HTR-8/SVneo (cell line): ENCODE data around the gene SULT2B1.
"Not testable (repeated sequence)": the region's sequence is repeated elsewhere in the genome, so short reads cannot be mapped to it uniquely, and the experiment has no call there.

Experiments used
- DNase-seq: peaks from one replicate; pipeline ENCODE4 v3.0.0; 2011; ENCODE audit warnings: low spot score, mixed read lengths; ENCODE audit not compliant: insufficient read length
- FAIRE-seq: peaks from 2 replicates; lab custom pipeline; 2011; peaks lifted over from hg19 to GRCh38; lab: Jason Lieb, UNC

The SULT2B1 gene

GRCh38 chr19:48551437-48552302 is at the start of gene SULT2B1:
TSS of gene SULT2B1 (plus strand) at chr19:48552172. CDS start at chr19:48552253, 81 bp downstream.
- DNase-seq (no peak), FAIRE-seq (no peak)

- no peak for DNase-seq
- FAIRE-seq: peak; percentile 52
Observed at GRCh38 chr19:48502350-48503018, 49.5 kb upstream of the SULT2B1 start.

- no peak for DNase-seq
- no peak for FAIRE-seq
Observed at GRCh38 chr19:48506138-48506733, 45.7 kb upstream of the SULT2B1 start.

- DNase-seq (no peak), FAIRE-seq (no peak)
Observed at GRCh38 chr19:48507911-48508439, 44.0 kb upstream of the SULT2B1 start.

- DNase-seq (no peak), FAIRE-seq (no peak)
Observed at GRCh38 chr19:48508729-48509411, 43.1 kb upstream of the SULT2B1 start.

GRCh38 chr19:48509467-48510194 is 42.3 kb upstream of the SULT2B1 start:
- FAIRE-seq (no peak), DNase-seq (no peak)

GRCh38 chr19:48510421-48511268 is 41.3 kb upstream of the SULT2B1 start:
- DNase-seq (no peak), FAIRE-seq (peak; percentile 72)

GRCh38 chr19:48511321-48511731 is 40.6 kb upstream of the SULT2B1 start:
- DNase-seq (no peak), FAIRE-seq (no peak)

GRCh38 chr19:48511800-48512503 is 40.0 kb upstream of the SULT2B1 start, which contains the start of gene LMTK3:
TSS of gene LMTK3 (minus strand) at chr19:48511835. CDS start at chr19:48511576, 259 bp downstream.
- no peak for DNase-seq
- peak; percentile 66 for FAIRE-seq

- DNase-seq (no peak), FAIRE-seq (peak; percentile 79)
Observed at GRCh38 chr19:48512504-48513288, 39.3 kb upstream of the SULT2B1 start.

- FAIRE-seq: no peak
- DNase-seq: peak; percentile 90
Observed at GRCh38 chr19:48513289-48514122, 38.5 kb upstream of the SULT2B1 start.

- no peak for FAIRE-seq
- DNase-seq: no peak
Observed at GRCh38 chr19:48514123-48514458, 37.9 kb upstream of the SULT2B1 start.

GRCh38 chr19:48516536-48516935 is 35.4 kb upstream of the SULT2B1 start:
- FAIRE-seq: no peak
- DNase-seq: no peak

- no peak for DNase-seq
- FAIRE-seq: no peak
Observed at GRCh38 chr19:48518207-48518606, 33.8 kb upstream of the SULT2B1 start.

GRCh38 chr19:48519426-48519825 is 32.5 kb upstream of the SULT2B1 start:
- not testable (repeated sequence) for FAIRE-seq, DNase-seq

- FAIRE-seq (no peak), DNase-seq (no peak)
Observed at GRCh38 chr19:48520134-48520533, 31.8 kb upstream of the SULT2B1 start.
